Panc1 (cell line): Measurements from ENCODE around the gene S100A6. TPM values are rescaled to one million over a fixed set of nuclear protein-coding genes. Genes with fewer than 3 reads are reported as not detected.

Source experiments
- ATAC-seq: fragments of 200-7000 bp; cut with Tn5 transposase; 2 replicates; pipeline ENCODE4 v1.9.1; 2020; ENCODE audit warnings: mild to moderate bottlenecking, moderate library complexity
- BruUV-seq: library from RNA; stranded (reverse); fragments of 400-500 nt; replicated peaks from 2 replicates; lab custom pipeline; 2021; lab: Mats Ljungman, UMichigan
- CTCF ChIA-PET: fragments of 300-600 bp; sonication (Branson Sonifier 250); formaldehyde crosslinking; loops from one replicate; lab custom pipeline; 2022; ENCODE audit warnings: antibody characterized with exemption; lab: Charles Lee
- POLR2A ChIA-PET: fragments of 300-600 bp; sonication (Branson Sonifier 250); formaldehyde crosslinking; loops from one replicate; lab custom pipeline; 2022; ENCODE audit warnings: antibody characterized with exemption; lab: Charles Lee
- DNase-seq: peaks from one replicate; pipeline ENCODE4 v3.0.0-alpha.2; 2010; ENCODE audit warnings: low read depth, low spot score
- H3K27ac ChIP-seq: 2 replicates; pipeline ENCODE4 v1.5.1; 2011; ENCODE audit warnings: mild to moderate bottlenecking, low read length, inconsistent platforms
- H3K27me3 ChIP-seq: fragments of 200-500 bp; sonication (Bioruptor generic); 2 replicates; pipeline ENCODE4 v1.6.0; 2014; ENCODE audit warnings: low read length, inconsistent platforms; ENCODE audit not compliant: control insufficient read depth, insufficient read depth
- H3K36me3 ChIP-seq: fragments of 200-500 bp; sonication (Bioruptor generic); 2 replicates; pipeline ENCODE4 v1.5.1; 2014; ENCODE audit warnings: inconsistent platforms, mild to moderate bottlenecking, low read length, moderate library complexity; ENCODE audit not compliant: control insufficient read depth, insufficient read depth
- H3K4me1 ChIP-seq: 2 replicates; pipeline ENCODE4 v1.5.1; 2011; ENCODE audit warnings: inconsistent platforms, mild to moderate bottlenecking, low read length, moderate library complexity; ENCODE audit not compliant: control insufficient read depth, insufficient read depth
- H3K4me3 ChIP-seq, 2 experiments: 2 replicates each; pipeline ENCODE4 v1.5.1; 2011 to 2012; ENCODE audit warnings: low read depth in 2 of 2, low read length in 2 of 2, mild to moderate bottlenecking in 2 of 2, inconsistent platforms in 1 of 2, moderate library complexity in 1 of 2
- H3K9me3 ChIP-seq: fragments of 200-500 bp; sonication (Bioruptor generic); 2 replicates; pipeline ENCODE4 v1.5.1; 2014; ENCODE audit warnings: low read depth, mild to moderate bottlenecking, inconsistent platforms, low read length, moderate library complexity; ENCODE audit not compliant: control insufficient read depth, insufficient read depth
- CTCF ChIP-seq: fragments of 450-650 bp; IDR thresholded peaks from 2 replicates; pipeline ENCODE4 v1.5.1; 2017; ENCODE audit warnings: mild to moderate bottlenecking
- POLR2AphosphoS5 ChIP-seq: IDR thresholded peaks from 2 replicates; pipeline ENCODE4 v1.6.1; 2012; ENCODE audit warnings: mild to moderate bottlenecking, low read depth, low read length, moderate library complexity
- REST ChIP-seq, 2 experiments: IDR thresholded peaks; 2 replicates each; pipeline ENCODE4 v1.6.1; 2011 to 2012; ENCODE audit warnings: low read depth in 2 of 2, control low read depth in 1 of 2, low read length in 1 of 2, mild to moderate bottlenecking in 1 of 2, moderate library complexity in 1 of 2; ENCODE audit not compliant: insufficient read depth in 1 of 2
- SIN3A ChIP-seq: IDR thresholded peaks from 2 replicates; pipeline ENCODE4 v1.6.1; 2012; ENCODE audit warnings: low read depth, mild to moderate bottlenecking, low read length, moderate library complexity, borderline replicate concordance; ENCODE audit not compliant: insufficient read depth
- TCF7L2 ChIP-seq: IDR thresholded peaks from 2 replicates; pipeline ENCODE4 v1.6.1; 2011; ENCODE audit warnings: mild to moderate bottlenecking, low read depth, low read length, inconsistent platforms
- in situ Hi-C: cut with HindIII; loops from 2 replicates; pipeline ENCODE4 v1.10.0; 2016; ENCODE audit warnings: low sequenced_read_pairs, low pct_unique_long_range_greater_than_20kb
- intact Hi-C: fragments of 100-400 bp; cut with micrococcal nuclease; formaldehyde crosslinking; loops from one replicate; pipeline ENCODE4 v1.10.0; 2022; ENCODE audit not compliant: unreplicated experiment
- total RNA-seq: library from RNA; stranded (reverse); gene quantifications from one replicate; pipeline ENCODE4 v1.2.1, GENCODE V29; 2021; ENCODE audit not compliant: unreplicated experiment

The S100A6 gene
- total RNA-seq, 1 experiment from 2014 or later: 1,986 TPM

GRCh38 chr1:153557877-153558276 lies 22.1 kb upstream of the S100A6 start:
- ATAC-seq: no peak
- CTCF ChIA-PET: no interaction called here
- intact Hi-C loops (no loop called here), in situ Hi-C loops (no loop called here)
- POLR2A ChIA-PET: no interaction called here
- no peak for DNase-seq
- no peaks in the 10 kb centered on the region for H3K27me3 ChIP-seq
- H3K4me1 ChIP-seq: no peaks in the 10 kb centered on the region
- TF ChIP-seq TCF7L2 (no peak), SIN3A (no peak), CTCF (no peak), POLR2AphosphoS5 (no peak), REST (IDR thresholded peaks at IDR 0.05; ENCODE audit: insufficient read depth in 1 of 2, low read depth in 2 of 2, low read length in 1 of 2) (no peak)
- no peak overlapping the region for H3K27ac ChIP-seq
- no TSS peak for BruUV-seq
- H3K9me3 ChIP-seq: no peaks in the 10 kb centered on the region
- H3K4me3 ChIP-seq: no peak overlapping the region
- no peaks in the 10 kb centered on the region for H3K36me3 ChIP-seq

DNA sequence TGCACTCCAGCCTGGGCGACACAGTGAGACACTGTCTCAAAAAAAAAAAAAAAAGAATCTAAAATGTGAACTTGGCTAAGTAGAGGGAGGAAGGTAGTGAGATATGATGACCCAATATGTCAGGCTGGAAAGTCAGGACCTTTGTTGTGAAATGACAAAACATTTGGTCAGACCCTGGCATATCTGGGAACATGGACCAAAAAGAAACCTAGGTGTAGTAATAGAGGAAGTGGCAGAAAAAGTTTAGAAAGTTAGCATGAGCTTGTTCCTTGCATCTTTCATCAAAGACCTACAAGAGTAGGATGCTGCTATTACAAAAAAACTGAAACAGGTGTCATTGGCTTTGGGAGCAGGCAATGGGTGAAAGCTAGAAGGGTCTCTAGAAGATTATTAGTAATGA lies 20.6 kb upstream of the S100A6 start:
- in situ Hi-C loops: no loop called here
- Histone ChIP-seq H3K27ac (no peak overlapping the region), H3K4me1 (no peaks in the 10 kb centered on the region), H3K9me3 (no peaks in the 10 kb centered on the region), H3K27me3 (no peaks in the 10 kb centered on the region), H3K4me3 (no peak overlapping the region), H3K36me3 (no peaks in the 10 kb centered on the region)
- ChIA-PET CTCF (no interaction called here), POLR2A (no interaction called here)
- intact Hi-C loops: no loop called here
- DNase-seq: no peak
- BruUV-seq: no TSS peak
- ATAC-seq: no peak
- TF ChIP-seq POLR2AphosphoS5 (no peak), CTCF (no peak), TCF7L2 (no peak), REST (IDR thresholded peaks at IDR 0.05; ENCODE audit: insufficient read depth in 1 of 2, low read depth in 2 of 2, low read length in 1 of 2) (no peak), SIN3A (no peak)
